DOHH2 (cell line): ENCODE measurements around the gene RGS7.

Source experiments
- CTCF ChIP-seq: fragments of 200-600 bp; sonication (generic); IDR thresholded peaks from one replicate; pipeline ENCODE4 v1.5.1; 2014; ENCODE audit warnings: antibody characterized with exemption, mild to moderate bottlenecking, low read depth, low read length; ENCODE audit not compliant: poor library complexity, severe bottlenecking
- EZH2phosphoT487 ChIP-seq: fragments of 200-600 bp; sonication (generic); IDR thresholded peaks from 2 replicates; pipeline ENCODE4 v1.6.1; 2017; ENCODE audit warnings: borderline replicate concordance, mild to moderate bottlenecking, antibody characterized with exemption, low read length, moderate library complexity, mixed read lengths

GRCh38 chr1:240816472-240816871, 540.5 kb downstream of the RGS7 start:
- no peak for TF ChIP-seq CTCF
- no peak for TF ChIP-seq EZH2phosphoT487
